GM21723 (cell line): ENCODE measurements around the gene MYL3.
"Not testable (repeated sequence)": the region's sequence is repeated elsewhere in the genome, so short reads cannot be mapped to it uniquely, and the experiment has no call there.

Experiments used
- ATAC-seq: cut with Tn5 transposase; IDR thresholded peaks from one replicate; pipeline ENCODE4 v1.9.1; 2021; ENCODE audit warnings: mild to moderate bottlenecking, moderate library complexity; ENCODE audit not compliant: unreplicated experiment

MYL3 gene

GRCh38 chr3:46863261-46863782 lies at the start of gene MYL3:
Gene MYL3 (minus strand): TSS chr3:46863444. CDS start chr3:46863390, 54 bp downstream.
- ATAC-seq = no peak

GRCh38 chr3:46912986-46913385 lies 49.7 kb upstream of the MYL3 start:
- ATAC-seq = no peak

GRCh38 chr3:46910914-46911313 lies 47.7 kb upstream of the MYL3 start:
- not testable (repeated sequence) for ATAC-seq

- no peak for ATAC-seq
These were observed 47.0 kb upstream of the MYL3 start for GRCh38 chr3:46910166-46910760.

- ATAC-seq = peak; percentile 66
These were observed 46.4 kb upstream of the MYL3 start for GRCh38 chr3:46909535-46910161.

- ATAC-seq = peak; percentile 19
These were observed 45.8 kb upstream of the MYL3 start for GRCh38 chr3:46908986-46909534.

GRCh38 chr3:46908294-46908985 lies 45.2 kb upstream of the MYL3 start:
- no peak for ATAC-seq

GRCh38 chr3:46907960-46908293 lies 44.7 kb upstream of the MYL3 start:
- no peak for ATAC-seq

- no peak for ATAC-seq
These were observed 44.0 kb upstream of the MYL3 start for GRCh38 chr3:46907271-46907670.

GRCh38 chr3:46906471-46907058 lies 43.3 kb upstream of the MYL3 start:
- ATAC-seq = no peak

GRCh38 chr3:46905661-46906451 lies 42.6 kb upstream of the MYL3 start:
- no peak for ATAC-seq

GRCh38 chr3:46905213-46905560 lies 41.9 kb upstream of the MYL3 start:
- no peak for ATAC-seq

- ATAC-seq = no peak
These were observed 41.3 kb upstream of the MYL3 start for GRCh38 chr3:46904303-46905212.

GRCh38 chr3:46903341-46904302 lies 40.4 kb upstream of the MYL3 start:
- ATAC-seq = no peak

- no peak for ATAC-seq
These were observed 39.0 kb upstream of the MYL3 start for GRCh38 chr3:46902188-46902631.

- no peak for ATAC-seq
These were observed 38.4 kb upstream of the MYL3 start for GRCh38 chr3:46901591-46902187.

GRCh38 chr3:46901061-46901460 lies 37.8 kb upstream of the MYL3 start:
- no peak for ATAC-seq

- no peak for ATAC-seq
These were observed 37.1 kb upstream of the MYL3 start for GRCh38 chr3:46900356-46900755.
